Mucosa of stomach (tissue), 1 donor: ENCODE data around the gene POM121.
"Not testable (repeated sequence)": the region's sequence is repeated elsewhere in the genome, so short reads cannot be mapped to it uniquely, and the experiment has no call there.

Source experiments
- H3K27me3 ChIP-seq: one replicate; pipeline ENCODE4 v1.7.0; 2013; ENCODE audit warnings: mild to moderate bottlenecking, low read length; ENCODE audit not compliant: control insufficient read depth, insufficient read depth
- H3K36me3 ChIP-seq: one replicate; pipeline ENCODE4 v1.7.0; 2013; ENCODE audit warnings: low read length; ENCODE audit not compliant: control insufficient read depth, insufficient read depth
- H3K4me1 ChIP-seq: one replicate; pipeline ENCODE4 v1.7.0; 2013; ENCODE audit warnings: mild to moderate bottlenecking, low read length; ENCODE audit not compliant: control insufficient read depth, insufficient read depth
- H3K4me3 ChIP-seq: one replicate; pipeline ENCODE4 v1.7.0; 2013; ENCODE audit warnings: low read length
- H3K9ac ChIP-seq: one replicate; pipeline ENCODE4 v1.7.0; 2013; ENCODE audit warnings: mild to moderate bottlenecking, low read length, moderate library complexity
- H3K9me3 ChIP-seq: one replicate; pipeline ENCODE4 v1.7.0; 2013; ENCODE audit warnings: mild to moderate bottlenecking, low read length, moderate library complexity; ENCODE audit not compliant: control insufficient read depth
- donor health status: Pancreatic carcinoma.

POM121 gene

DNA sequence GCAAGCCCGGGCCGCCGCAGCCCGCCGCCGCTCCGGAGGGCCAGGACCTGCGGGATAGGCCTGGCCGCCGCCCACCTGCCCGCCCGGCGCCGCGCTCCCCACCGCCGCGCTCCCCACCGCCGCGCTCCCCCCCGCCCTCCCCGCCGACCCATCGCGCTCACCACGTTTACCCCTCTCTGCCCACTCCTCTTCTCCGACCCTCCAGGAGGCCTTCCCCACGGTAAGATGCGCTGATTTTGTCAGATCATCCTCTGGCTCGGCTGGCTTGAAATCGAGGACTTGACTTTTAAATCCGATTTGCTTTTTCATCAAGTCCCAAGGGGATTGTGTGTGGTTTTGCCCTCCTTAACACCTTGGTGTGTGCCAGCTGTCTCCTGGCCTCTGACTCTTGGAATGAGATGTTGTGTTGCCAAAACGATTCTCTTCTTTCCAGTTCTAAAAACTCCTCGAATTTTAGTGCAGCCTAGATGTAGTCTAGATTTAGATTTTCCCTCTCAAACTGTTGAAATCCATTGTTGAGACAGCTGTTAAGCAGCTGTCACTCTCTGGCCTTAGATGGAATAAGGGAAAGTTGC, 738 bp downstream of the POM121 start:
- Histone ChIP-seq H3K9ac (peak overlapping the region; percentile 95), H3K9me3 (no peaks in the 10 kb centered on the region), H3K27me3 (no peaks in the 10 kb centered on the region), H3K36me3 (no peaks in the 10 kb centered on the region), H3K4me1 (peaks cover 4% of the 10 kb centered on the region), H3K4me3 (no peak overlapping the region)

DNA sequence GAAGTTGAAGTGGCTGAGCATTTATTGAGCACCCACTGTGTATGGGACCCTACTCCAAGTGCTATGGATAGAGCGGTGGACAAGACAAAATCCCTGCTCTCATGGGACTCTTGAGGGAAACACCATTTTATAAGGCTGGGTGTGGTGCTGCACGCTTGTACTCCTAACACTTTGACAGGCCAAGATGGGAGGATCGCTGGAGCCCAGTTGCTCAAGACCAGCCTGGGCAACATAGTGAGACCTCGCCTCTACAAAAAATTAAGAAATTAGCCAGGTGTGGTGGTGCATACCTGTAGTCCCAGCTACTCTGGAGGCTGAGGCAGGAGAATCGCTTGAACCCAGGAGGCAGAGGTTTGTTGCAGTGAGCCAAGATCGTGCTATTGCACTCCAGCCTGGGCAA, 2.9 kb downstream of the POM121 start:
- H3K9me3 ChIP-seq, H3K27me3 ChIP-seq, H3K36me3 ChIP-seq, H3K4me1 ChIP-seq, H3K4me3 ChIP-seq, H3K9ac ChIP-seq: not testable (repeated sequence)

DNA sequence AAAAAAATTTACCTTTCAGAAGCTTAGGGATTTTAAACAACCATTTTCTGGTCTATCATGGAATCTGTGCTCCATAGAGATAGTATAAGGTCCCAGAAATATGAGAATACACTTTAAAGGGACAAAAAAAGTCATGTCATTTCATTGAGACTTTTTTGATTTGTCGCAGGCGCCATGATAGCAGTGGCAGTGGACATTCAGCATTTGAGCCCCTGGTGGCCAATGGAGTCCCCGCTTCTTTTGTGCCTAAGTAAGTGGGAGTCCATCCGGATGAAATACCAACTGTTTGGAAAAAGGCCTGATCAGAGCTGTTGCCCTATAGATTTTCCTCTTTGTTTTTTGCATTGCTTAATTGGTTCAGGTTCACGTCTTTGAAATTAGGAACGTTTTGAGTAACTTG, 3.3 kb downstream of the POM121 start:
- not testable (repeated sequence) for H3K9me3 ChIP-seq, H3K36me3 ChIP-seq, H3K4me1 ChIP-seq, H3K9ac ChIP-seq, H3K4me3 ChIP-seq, H3K27me3 ChIP-seq

- not testable (repeated sequence) for H3K27me3 ChIP-seq, H3K4me1 ChIP-seq, H3K9ac ChIP-seq, H3K4me3 ChIP-seq, H3K36me3 ChIP-seq, H3K9me3 ChIP-seq
Observed at GRCh38 chr7:72942022-72942705, 17.3 kb downstream of the POM121 start.

DNA sequence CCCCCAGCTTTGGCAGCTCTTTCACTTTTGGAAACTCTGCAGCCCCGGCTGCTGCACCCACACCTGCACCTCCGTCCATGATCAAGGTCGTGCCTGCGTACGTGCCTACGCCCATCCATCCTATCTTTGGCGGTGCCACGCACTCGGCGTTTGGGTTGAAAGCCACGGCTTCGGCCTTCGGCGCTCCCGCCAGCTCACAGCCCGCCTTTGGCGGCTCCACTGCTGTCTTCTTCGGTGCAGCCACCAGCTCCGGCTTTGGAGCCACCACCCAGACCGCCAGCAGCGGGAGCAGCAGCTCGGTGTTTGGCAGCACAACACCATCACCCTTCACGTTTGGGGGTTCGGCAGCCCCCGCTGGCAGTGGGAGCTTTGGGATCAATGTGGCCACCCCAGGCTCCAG, 18.1 kb downstream of the POM121 start:
- H3K36me3 ChIP-seq, H3K27me3 ChIP-seq, H3K9me3 ChIP-seq, H3K4me3 ChIP-seq, H3K4me1 ChIP-seq, H3K9ac ChIP-seq: not testable (repeated sequence)

- not testable (repeated sequence) for H3K9ac ChIP-seq, H3K27me3 ChIP-seq, H3K4me1 ChIP-seq, H3K4me3 ChIP-seq, H3K9me3 ChIP-seq, H3K36me3 ChIP-seq
Observed at GRCh38 chr7:72944937-72945336, 20.0 kb downstream of the POM121 start.

DNA sequence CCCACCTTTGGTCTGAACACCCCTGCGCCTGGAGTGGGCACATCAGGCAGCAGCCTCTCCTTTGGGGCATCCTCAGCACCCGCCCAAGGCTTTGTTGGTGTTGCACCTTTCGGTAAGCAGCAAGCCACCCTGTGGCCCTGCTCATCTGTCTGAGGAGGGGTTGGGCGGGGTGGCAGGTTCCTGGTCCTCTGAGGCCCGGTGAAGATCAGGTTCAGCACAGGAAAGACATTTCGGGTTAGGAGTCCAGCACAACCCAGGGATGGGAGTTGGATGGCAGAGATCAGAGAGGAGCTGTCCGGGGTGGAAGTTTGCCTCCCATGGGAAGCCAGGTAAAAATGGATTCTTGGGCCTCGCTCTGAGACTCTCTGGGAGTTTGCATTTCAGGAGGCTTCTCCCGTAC, 20.7 kb downstream of the POM121 start:
- not testable (repeated sequence) for H3K9me3 ChIP-seq, H3K27me3 ChIP-seq, H3K4me1 ChIP-seq, H3K36me3 ChIP-seq, H3K9ac ChIP-seq, H3K4me3 ChIP-seq

GRCh38 chr7:72946130-72946745, 21.3 kb downstream of the POM121 start:
- H3K27me3 ChIP-seq, H3K9me3 ChIP-seq, H3K4me1 ChIP-seq, H3K36me3 ChIP-seq, H3K4me3 ChIP-seq, H3K9ac ChIP-seq: not testable (repeated sequence)

DNA sequence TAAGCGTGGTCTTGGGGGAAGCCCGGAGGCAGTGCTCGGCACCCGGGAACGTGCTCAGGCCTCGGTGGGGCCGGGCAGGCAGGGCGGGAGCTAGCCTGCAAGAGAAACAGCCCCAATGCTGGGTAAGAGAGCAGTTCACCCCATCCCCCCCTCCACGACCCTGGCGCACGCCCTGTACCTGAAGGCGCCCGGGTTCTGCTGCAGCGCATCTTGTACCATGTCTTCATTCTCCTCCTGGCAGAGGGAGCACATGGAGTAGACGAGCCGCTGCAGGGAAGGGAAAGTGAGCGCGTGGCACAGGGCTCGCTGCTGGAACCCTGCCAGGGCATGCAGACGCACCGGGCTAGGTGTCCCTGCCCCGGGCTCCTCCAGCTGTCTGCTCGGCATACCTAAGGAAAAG, 23.8 kb downstream of the POM121 start:
- not testable (repeated sequence) for H3K4me1 ChIP-seq, H3K9me3 ChIP-seq, H3K4me3 ChIP-seq, H3K36me3 ChIP-seq, H3K9ac ChIP-seq, H3K27me3 ChIP-seq

DNA sequence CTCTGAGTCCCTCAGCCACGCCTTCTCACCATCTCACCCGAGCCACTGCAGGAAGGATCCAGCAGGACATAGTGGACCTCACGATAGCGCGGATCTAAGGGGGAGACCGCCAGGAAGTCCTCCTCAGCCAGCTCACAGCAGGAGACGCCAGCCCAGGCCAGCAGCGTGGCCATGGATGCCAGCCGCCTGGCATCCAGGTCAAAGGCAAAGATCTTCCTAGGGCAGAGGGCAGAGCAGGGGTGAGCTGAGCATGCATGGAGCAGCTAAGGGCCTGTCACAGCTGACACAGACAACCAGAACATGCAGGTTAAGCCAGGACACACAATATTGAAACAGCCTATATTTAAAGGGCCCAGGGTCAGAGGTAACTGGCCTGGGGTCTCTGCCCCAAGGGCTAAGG, 24.4 kb downstream of the POM121 start:
- H3K9ac ChIP-seq, H3K4me3 ChIP-seq, H3K4me1 ChIP-seq: not testable (repeated sequence)

GRCh38 chr7:72949686-72950085, 24.8 kb downstream of the POM121 start:
- not testable (repeated sequence) for H3K9ac ChIP-seq, H3K9me3 ChIP-seq, H3K27me3 ChIP-seq, H3K4me1 ChIP-seq, H3K36me3 ChIP-seq, H3K4me3 ChIP-seq

More for the DNA sequence above, 24.4 kb downstream of the POM121 start:
- not testable (repeated sequence) for H3K36me3 ChIP-seq, H3K9me3 ChIP-seq, H3K27me3 ChIP-seq

GRCh38 chr7:72950432-72950831, 25.5 kb downstream of the POM121 start:
- H3K36me3 ChIP-seq, H3K27me3 ChIP-seq, H3K4me1 ChIP-seq, H3K9me3 ChIP-seq, H3K4me3 ChIP-seq, H3K9ac ChIP-seq: not testable (repeated sequence)
